ENCODE results near the gene KDM1A. TPM values are rescaled to one million over a fixed set of nuclear protein-coding genes. Genes with fewer than 3 reads are reported as not detected.

The KDM1A gene
- total and polyA plus RNA-seq, 9 of the 15 experiments (the other 6 are each of a cell fraction or from before 2014, with no cell fraction given) = 59.2 to 181 (median 168) TPM

DNA sequence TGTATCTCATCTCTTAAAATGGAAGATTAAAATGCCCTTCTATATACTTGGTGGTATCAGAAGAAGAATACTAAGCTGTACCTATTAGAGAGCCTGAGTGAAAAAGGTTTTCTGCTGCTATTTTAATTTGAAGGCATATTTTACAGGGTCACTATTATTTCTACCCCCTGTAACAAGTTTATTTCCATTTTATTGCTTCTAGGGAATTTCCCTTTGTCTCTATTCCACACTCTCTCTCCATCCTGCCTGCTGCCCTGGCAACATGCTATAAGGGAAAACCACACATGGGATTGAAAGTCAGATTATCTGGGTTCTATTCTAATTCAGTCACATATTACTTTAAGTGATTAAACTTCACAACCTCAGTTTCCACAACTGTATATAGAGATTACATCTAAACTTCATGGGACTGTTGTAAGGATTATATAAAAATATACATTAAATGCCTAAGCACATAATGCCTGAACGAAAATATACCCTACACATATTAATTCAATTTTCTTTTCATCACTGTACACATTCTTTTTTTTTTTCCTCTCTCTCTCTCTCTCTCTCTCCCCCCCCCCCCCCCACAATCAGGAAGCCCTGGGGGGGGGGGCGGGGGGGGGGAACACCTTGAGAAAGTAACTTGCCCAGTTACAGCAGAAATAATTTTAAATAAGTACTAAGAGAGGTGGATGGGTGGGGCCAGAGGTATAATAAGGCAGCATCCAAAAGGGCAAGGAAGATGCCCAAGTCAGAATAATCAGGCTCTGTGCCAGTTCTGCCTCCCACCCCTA lies 97.8 kb downstream of the KDM1A start:
- DNase-seq (ENCODE audit: extremely low read depth in 1 of 4, low spot score in 3 of 4) (no peak), ATAC-seq (no peak), FAIRE-seq (no peak)
- Histone ChIP-seq H3K9me1 (ENCODE audit: control insufficient read depth, insufficient read depth, low read length) (no peaks in the 10 kb centered on the region), H3K79me2 (ENCODE audit: control insufficient read depth, insufficient read depth, low read length) (peaks cover 83% of the 10 kb centered on the region), H3K4me3 (no peak overlapping the region), H3K4me1 (replicated peaks in 1 of 2; ENCODE audit: control insufficient read depth in 2 of 2, insufficient read depth in 2 of 2, low read length in 2 of 2) (peaks cover 29 to 55% of the 10 kb centered on the region in 2 experiments), H3K9me3 (replicated peaks; ENCODE audit: control insufficient read depth, insufficient read depth, low read depth, low read length) (no peaks in the 10 kb centered on the region), H3K36me3 (ENCODE audit: control insufficient read depth, insufficient read depth, low read length) (no peaks in the 10 kb centered on the region), H3K9ac (ENCODE audit: insufficient read depth in 1 of 2, low read depth in 2 of 2, low read length in 2 of 2) (peak overlapping the region in 1 of 2 experiments; percentile 29; a peak in 2 of 4 replicates), H3K27me3 (ENCODE audit: control insufficient read depth in 2 of 2, insufficient read depth in 2 of 2, low read length in 2 of 2) (no peaks in the 10 kb centered on the region), H4K20me1 (replicated peaks; ENCODE audit: control insufficient read depth, insufficient read depth, low read length) (no peaks in the 10 kb centered on the region), H2AFZ (ENCODE audit: low read depth, low read length) (peak overlapping the region; percentile 25; the same call in 1 of the 2 replicates), H3K4me2 (ENCODE audit: insufficient read depth, low read length) (peak overlapping the region; percentile 4; the same call in 1 of the 2 replicates), H3K27ac (ENCODE audit: extremely low read depth, low read depth, low read length) (peak overlapping the region; percentile 72; the same call in 2 of the 3 replicates)
- in situ Hi-C loops (cut with MboI) = no loop called here
- intact Hi-C loops (cut with micrococcal nuclease) = no loop called here
- WGBS (ENCODE audit: insufficient coverage, low coverage, missing lambda C conversion rate) = 71% methylated on average over 1 of the region's 2 CpGs
- POLR2A ChIA-PET = interaction anchor here (0.6 to 5.2 kb wide), 7 partner anchors 9 to 425 kb away, joined by 3 to 28 read pairs (median 4); no protein-coding TSS in a partner anchor
- BruUV-seq (replicated peaks) = no TSS peak
- TF ChIP-seq, protein P1, sequence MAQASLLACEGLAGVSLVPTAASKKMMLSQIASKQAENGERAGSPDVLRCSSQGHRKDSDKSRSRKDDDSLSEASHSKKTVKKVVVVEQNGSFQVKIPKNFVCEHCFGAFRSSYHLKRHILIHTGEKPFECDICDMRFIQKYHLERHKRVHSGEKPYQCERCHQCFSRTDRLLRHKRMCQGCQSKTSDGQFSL (CRISPR knock-in tag; IDR thresholded peaks at IDR 0.05) = peak; percentile 64
- TF ChIP-seq, protein P1 (tag; IDR thresholded peaks at IDR 0.05) = peak in 1 of 2 experiments; percentile 99; a peak in 2 of 4 replicates
- TF ChIP-seq RFX1 (IDR thresholded peaks at IDR 0.05) = peak; percentile 43
- no peak for TF ChIP-seq RBM15 (IDR thresholded peaks at IDR 0.05; ENCODE audit: insufficient read depth, low read length)
- TF ChIP-seq, protein P2, sequence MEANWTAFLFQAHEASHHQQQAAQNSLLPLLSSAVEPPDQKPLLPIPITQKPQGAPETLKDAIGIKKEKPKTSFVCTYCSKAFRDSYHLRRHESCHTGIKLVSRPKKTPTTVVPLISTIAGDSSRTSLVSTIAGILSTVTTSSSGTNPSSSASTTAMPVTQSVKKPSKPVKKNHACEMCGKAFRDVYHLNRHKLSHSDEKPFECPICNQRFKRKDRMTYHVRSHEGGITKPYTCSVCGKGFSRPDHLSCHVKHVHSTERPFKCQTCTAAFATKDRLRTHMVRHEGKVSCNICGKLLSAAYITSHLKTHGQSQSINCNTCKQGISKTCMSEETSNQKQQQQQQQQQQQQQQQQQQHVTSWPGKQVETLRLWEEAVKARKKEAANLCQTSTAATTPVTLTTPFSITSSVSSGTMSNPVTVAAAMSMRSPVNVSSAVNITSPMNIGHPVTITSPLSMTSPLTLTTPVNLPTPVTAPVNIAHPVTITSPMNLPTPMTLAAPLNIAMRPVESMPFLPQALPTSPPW (CRISPR knock-in tag; IDR thresholded peaks at IDR 0.05) = peak; percentile 82
- no peak for TF ChIP-seq RFX5 (IDR thresholded peaks at IDR 0.05; ENCODE audit: low read depth, low read length)
- CTCF ChIA-PET (ENCODE audit: low intra/inter-chr PET ratio) = no interaction called here

All from K562 (cell line).